Posterior vena cava (tissue), 2 donors: ENCODE measurements around the gene IL12RB1. TPM values are rescaled to one million over a fixed set of nuclear protein-coding genes. Genes with fewer than 3 reads are reported as not detected.
A peak's percentile ranks its signal among the peaks of the same experiment; 100 is the strongest.
"Not testable (repeated sequence)": the region's sequence is repeated elsewhere in the genome, so short reads cannot be mapped to it uniquely, and the experiment has no call there.

Source experiments
- DNase-seq: peaks from one replicate; pipeline ENCODE4 v3.0.0-alpha.2; 2020; ENCODE audit warnings: low spot score
- intact Hi-C, 2 donors: fragments of 100-400 bp; cut with DNase I; formaldehyde crosslinking; loops; one replicate each; pipeline versions ENCODE4 v1.14.1 to v1.14.2; 2022 to 2023
- total RNA-seq, 2 donors: library from RNA; stranded (reverse); fragmentation: NEBNext Ultra II Directional; extraction: Animal tissue kit (Norgen Biotek cat#: 25700); gene quantifications; one replicate each; pipeline ENCODE4 v1.2.1, GENCODE V29; 2021
- donor health status: DM: yes; HTN: yes; CAD: no.
- donor health status: DM: yes; HTN: yes; CAD: no.

IL12RB1 gene
- total RNA-seq, 2 donors from 2014 or later, result 1.7 to 2.3 TPM

- intact Hi-C loops, result loop anchor here (2.0 to 10.0 kb wide), 2 partner anchors 54 to 116 kb away; no protein-coding TSS in a partner anchor
- no peak for DNase-seq
These were observed 26.3 kb downstream of the IL12RB1 start for GRCh38 chr19:18060472-18060871.

- intact Hi-C loops, result loop anchor here (2.0 to 10.0 kb wide), 2 partner anchors 53 to 115 kb away; no protein-coding TSS in a partner anchor
- DNase-seq, result no peak
These were observed 26.8 kb downstream of the IL12RB1 start for GRCh38 chr19:18059902-18060301.

GRCh38 chr19:18059297-18059696 is 27.4 kb downstream of the IL12RB1 start:
- intact Hi-C loops, result loop anchor here (2.0 to 10.0 kb wide), 2 partner anchors 52 to 114 kb away; no protein-coding TSS in a partner anchor
- DNase-seq, result no peak

GRCh38 chr19:18058208-18059009 is 28.3 kb downstream of the IL12RB1 start:
- peak; percentile 96 for DNase-seq
- intact Hi-C loops, result loop anchor here (2.0 to 10.0 kb wide), 2 partner anchors 52 to 114 kb away; no protein-coding TSS in a partner anchor

- intact Hi-C loops, result loop anchor here in 1 of 2 donors (10.0 kb wide), 1 partner anchor 113 kb away; no protein-coding TSS in a partner anchor
- DNase-seq, result no peak
These were observed 29.2 kb downstream of the IL12RB1 start for GRCh38 chr19:18057557-18057956.

- intact Hi-C loops, result loop anchor here in 1 of 2 donors (10.0 kb wide), 1 partner anchor 111 kb away; no protein-coding TSS in a partner anchor
- no peak for DNase-seq
These were observed 30.8 kb downstream of the IL12RB1 start for GRCh38 chr19:18055967-18056366.

- intact Hi-C loops, result loop anchor here in 1 of 2 donors (10.0 kb wide), 1 partner anchor 109 kb away; no protein-coding TSS in a partner anchor
- DNase-seq, result no peak
These were observed 33.0 kb downstream of the IL12RB1 start for GRCh38 chr19:18053576-18054219.

- intact Hi-C loops, result loop anchor here in 1 of 2 donors (10.0 kb wide), 1 partner anchor 107 kb away; no protein-coding TSS in a partner anchor
- DNase-seq, result no peak
These were observed 34.8 kb downstream of the IL12RB1 start for GRCh38 chr19:18051887-18052286.

- peak; percentile 96 for DNase-seq
- intact Hi-C loops, result no loop called here
These were observed 37.3 kb downstream of the IL12RB1 start for GRCh38 chr19:18049385-18049784.

GRCh38 chr19:18046059-18046718 is 40.5 kb downstream of the IL12RB1 start:
- no peak for DNase-seq

GRCh38 chr19:18045307-18046050 is 41.3 kb downstream of the IL12RB1 start:
- intact Hi-C loops, result no loop called here
- no peak for DNase-seq

More at GRCh38 chr19:18046059-18046718, 40.5 kb downstream of the IL12RB1 start:
- intact Hi-C loops, result no loop called here

GRCh38 chr19:18044825-18045304 is 41.9 kb downstream of the IL12RB1 start:
- intact Hi-C loops, result no loop called here
- peak; percentile 90 for DNase-seq

- DNase-seq, result no peak
- intact Hi-C loops, result no loop called here
These were observed 43.1 kb downstream of the IL12RB1 start for GRCh38 chr19:18043676-18044075.

- intact Hi-C loops, result no loop called here
- no peak for DNase-seq
These were observed 45.7 kb downstream of the IL12RB1 start for GRCh38 chr19:18041054-18041453.

- DNase-seq, intact Hi-C loops: not testable (repeated sequence)
These were observed 54.6 kb downstream of the IL12RB1 start for GRCh38 chr19:18032102-18032501.

- intact Hi-C loops, DNase-seq: not testable (repeated sequence)
These were observed 55.3 kb downstream of the IL12RB1 start for GRCh38 chr19:18031401-18031800.

GRCh38 chr19:18029617-18030338 is 57.0 kb downstream of the IL12RB1 start:
- intact Hi-C loops, result no loop called here
- DNase-seq, result no peak

- intact Hi-C loops, result no loop called here
- no peak for DNase-seq
These were observed 59.6 kb downstream of the IL12RB1 start for GRCh38 chr19:18027151-18027550.
